Measurements from ENCODE around the gene MUC5B.

DNA sequence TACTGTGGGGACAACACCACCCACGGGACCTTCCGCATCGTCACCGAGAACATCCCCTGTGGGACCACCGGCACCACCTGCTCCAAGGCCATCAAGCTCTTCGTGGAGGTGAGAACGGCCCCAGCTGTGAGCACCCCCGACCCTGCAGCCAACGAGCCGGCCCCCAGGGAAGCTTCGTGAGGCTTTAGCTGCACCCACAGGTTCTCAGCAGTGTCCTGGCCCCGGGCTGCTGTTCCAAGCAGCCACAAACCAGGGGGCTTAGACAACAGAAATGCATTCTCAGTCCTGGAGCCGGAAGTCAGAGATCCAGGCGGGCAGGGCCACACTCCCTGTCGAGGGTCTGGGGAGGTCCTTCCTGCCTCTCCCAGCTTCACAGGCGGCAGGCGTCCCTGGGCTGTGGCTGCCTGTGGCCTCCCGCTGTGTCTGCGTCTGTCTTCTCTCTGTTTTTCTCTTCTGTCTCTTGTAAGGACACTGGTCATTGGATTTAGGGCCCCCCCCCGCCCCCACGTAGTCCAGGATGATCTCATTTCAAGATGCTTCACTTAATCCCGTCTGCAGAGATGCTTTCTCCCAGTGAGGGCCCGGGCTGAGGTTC is 12.5 kb downstream of the MUC5B start:
- TF ChIP-seq EZH2phosphoT487 (IDR thresholded peaks at IDR 0.05; ENCODE audit: insufficient read depth, low read depth) (no peak), EZH2 (IDR thresholded peaks at IDR 0.05; ENCODE audit: insufficient read depth, poor library complexity, severe bottlenecking) (no peak)
